Ecto neural progenitor cell (in vitro differentiated cells): ENCODE data around the gene MT1B.
"Not testable (repeated sequence)": the region's sequence is repeated elsewhere in the genome, so short reads cannot be mapped to it uniquely, and the experiment has no call there.

Experiments
- DNase-seq: peaks from one replicate; pipeline ENCODE4 v3.0.0-alpha.2; 2018; ENCODE audit warnings: low spot score

Gene MT1B

GRCh38 chr16:56667581-56668571, 16.2 kb downstream of the MT1B start, which contains the start of gene MT1G:
TSS of gene MT1G (minus strand) at chr16:56668065. CDS start at chr16:56667993, 72 bp downstream.
- no peak for DNase-seq

DNA sequence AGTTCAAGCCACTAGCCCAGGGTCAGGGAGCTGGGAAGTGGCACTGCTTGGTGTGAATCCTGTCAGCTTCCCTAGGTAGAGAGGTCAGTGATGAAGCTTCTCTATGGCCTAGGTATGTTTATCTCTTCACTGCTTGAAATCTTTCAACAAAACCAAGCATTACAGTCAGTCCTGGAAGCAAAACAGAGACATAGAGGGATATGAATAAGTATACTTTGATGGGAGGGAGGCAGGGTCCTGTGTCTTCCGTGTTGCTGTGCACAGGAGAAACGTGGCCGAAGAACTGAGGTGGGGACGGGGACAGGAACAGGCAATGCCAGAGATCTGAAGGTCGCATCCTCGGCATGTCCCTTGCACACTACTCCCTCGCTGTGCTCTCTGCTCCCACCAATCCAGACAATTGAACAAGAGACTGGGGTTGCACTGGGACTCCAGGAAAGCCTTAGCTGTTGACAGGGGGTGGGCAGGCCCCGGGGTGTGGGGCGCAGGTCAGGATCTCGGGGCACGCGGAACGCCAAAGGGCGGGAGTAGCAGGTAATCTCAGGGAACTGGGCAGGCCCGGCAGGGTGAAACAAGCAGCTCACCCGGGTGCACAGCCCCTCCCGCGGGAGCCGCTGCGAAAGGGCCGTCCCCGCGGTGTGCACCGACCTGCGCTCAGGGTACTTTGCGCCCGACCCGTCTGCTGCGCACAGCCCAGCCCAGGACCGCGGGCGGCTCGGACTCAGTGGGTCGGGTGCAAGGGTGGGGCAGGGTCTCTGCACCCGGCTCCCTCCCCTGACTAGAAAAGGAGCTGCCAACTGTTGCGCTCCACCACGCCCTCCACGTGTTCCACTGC, 17.5 kb downstream of the MT1B start, which contains the start of gene MT1H:
Gene MT1H (plus strand): TSS at position 810 of the 835 bp plus-strand sequence. CDS start 71 bp downstream, outside the sequence.
- no peak for DNase-seq

GRCh38 chr16:56669840-56670619, 18.3 kb downstream of the MT1B start:
- no peak for DNase-seq

- DNase-seq, result no peak
Measured at GRCh38 chr16:56670620-56670934, 18.9 kb downstream of the MT1B start.

DNA sequence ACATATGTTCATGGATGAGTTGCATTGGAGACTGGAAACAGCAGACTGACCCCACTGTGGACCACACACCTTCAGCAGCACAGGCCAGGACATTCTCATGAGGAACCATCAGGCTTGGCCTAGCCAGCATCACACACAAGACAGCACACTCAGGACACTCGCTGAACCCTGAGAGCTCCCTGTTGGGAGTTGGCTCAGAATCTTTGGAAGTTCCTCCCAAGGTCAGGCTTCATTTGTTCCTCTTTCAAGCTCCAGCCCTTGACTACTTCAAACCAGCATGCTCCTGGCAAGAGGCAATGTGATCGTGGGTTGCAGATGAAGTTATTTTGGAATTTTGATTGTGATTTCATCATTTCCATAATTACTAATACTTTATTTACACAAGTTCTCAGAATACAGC, 20.0 kb downstream of the MT1B start:
- DNase-seq, result not testable (repeated sequence)

DNA sequence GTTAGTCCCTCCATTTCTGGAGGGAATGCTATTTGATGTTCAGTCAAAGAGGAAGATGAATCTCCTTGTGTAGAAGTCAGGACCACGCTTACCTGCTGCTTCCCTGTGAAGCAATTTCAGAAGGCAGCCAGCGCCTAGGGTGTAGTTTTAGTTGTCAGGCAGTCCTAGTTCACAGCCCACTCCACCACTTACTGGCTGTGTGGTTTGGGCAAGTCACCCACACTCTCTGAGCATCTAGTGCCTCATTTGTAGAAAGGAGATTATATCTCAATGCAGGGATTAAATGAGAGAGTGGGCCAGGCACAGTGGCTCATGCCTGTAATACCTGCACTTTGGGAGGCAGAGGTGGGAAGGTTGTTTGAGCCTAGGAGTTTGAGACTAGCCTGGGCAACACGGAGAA, 20.5 kb downstream of the MT1B start:
- not testable (repeated sequence) for DNase-seq

GRCh38 chr16:56672761-56673536, 21.3 kb downstream of the MT1B start:
- no peak for DNase-seq

DNA sequence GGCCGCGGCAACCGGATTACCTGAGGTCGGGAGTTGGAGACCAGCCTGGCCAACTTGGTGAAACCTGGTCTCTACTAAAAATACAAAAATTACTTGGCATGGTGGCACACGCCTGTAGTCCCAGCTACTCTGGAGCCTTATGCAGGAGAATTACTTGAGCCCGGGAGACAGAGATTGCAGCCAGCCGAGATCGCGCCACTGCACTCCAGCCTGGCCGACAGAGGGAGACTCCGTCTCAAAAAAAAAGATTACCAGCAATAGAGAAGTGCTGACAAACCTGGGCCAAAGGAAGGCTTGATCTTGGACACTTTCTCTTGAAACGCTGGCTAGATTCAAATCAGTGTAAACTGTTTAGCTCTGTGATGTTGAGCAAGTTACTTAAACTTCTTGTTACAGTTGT, 22.2 kb downstream of the MT1B start:
- DNase-seq, result peak; percentile 65

- DNase-seq, result not testable (repeated sequence)
Measured at GRCh38 chr16:56674570-56674969, 22.9 kb downstream of the MT1B start.

GRCh38 chr16:56675685-56676210, 24.1 kb downstream of the MT1B start:
- no peak for DNase-seq

DNA sequence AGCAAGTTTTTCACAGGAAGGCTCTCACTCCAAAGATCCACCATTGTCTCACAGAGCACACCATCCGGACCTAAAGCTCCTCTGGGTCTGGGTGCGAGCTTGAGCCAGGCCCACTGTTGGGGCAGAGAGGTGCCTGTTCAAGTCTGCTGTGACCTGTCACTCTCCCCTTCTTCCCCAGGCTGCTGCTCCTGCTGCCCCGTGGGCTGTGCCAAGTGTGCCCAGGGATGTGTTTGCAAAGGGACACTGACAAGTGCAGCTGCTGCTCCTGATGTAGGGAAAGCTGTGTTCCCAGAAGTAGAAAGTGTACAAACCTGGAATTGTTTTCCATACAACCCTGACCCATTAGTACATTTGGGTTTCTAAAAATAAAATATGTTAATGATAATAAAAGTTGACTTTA, 25.8 kb downstream of the MT1B start:
- no peak for DNase-seq

- no peak for DNase-seq
Measured at GRCh38 chr16:56679078-56679730, 27.5 kb downstream of the MT1B start.

DNA sequence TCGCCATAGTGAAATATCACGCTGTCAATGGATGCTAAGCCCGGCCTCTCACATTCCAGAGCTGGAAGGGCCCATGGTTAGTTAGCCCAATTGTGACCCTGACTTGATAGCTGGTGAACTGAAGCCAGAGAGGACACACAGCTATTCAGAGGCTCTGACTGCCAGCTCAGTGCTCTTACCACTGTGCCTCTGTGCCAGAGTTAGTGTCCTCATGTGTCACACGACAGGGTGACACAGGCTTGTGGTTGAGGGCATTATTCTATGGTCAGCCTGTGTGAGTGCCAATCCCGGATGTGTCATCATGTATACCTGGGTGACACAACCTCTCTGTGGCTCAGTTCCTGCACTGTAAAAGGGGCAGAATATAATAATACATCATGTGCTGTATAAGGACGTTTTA, 28.1 kb downstream of the MT1B start:
- no peak for DNase-seq

DNA sequence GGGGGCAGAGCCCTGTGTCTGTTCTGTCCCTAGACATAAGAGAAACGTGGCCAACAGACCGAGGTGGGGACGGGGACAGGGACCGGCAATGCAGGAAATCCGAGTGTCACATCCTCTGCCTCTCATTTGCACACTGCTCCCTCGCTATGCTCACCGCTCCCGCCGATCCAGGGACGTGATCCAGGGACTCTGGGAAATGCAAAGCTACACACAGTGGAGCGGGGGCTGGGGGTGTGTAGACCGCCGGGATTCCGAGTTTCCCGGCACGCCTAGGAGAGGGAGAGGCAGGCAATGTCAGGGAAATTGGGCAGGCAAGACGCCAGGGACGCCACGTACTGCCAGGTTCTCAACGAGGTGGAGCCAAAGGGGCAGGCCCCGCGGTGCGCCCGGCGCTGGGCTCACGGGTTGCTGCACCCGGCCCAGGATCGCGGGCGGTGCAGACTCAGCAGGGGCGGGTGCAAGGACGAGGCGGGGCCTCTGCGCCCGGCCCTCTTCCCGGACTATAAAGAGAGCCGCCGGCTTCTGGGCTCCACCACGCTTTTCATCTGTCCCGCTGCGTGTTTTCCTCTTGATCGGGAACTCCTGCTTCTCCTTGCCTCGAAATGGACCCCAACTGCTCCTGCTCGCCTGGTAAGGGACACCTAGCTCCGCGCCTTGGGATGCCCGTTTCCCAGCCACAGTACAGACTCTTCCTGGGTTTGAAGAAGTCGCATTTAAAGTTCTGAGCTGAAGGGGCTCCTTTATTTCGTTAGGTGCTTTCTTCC, 30.4 kb downstream of the MT1B start, which contains the start of gene MT1X:
Gene MT1X (plus strand): TSS at position 532 of the 764 bp plus-strand sequence. CDS start 71 bp downstream, at position 603.
- DNase-seq, result peak; percentile 81

GRCh38 chr16:56682703-56683397, 31.2 kb downstream of the MT1B start:
- no peak for DNase-seq

GRCh38 chr16:56683424-56684172, 31.9 kb downstream of the MT1B start:
- no peak for DNase-seq

- DNase-seq, result no peak
Measured at GRCh38 chr16:56684256-56684925, 32.7 kb downstream of the MT1B start.
